Measurements from ENCODE around the gene MMEL1. TPM values are rescaled to one million over a fixed set of nuclear protein-coding genes. Genes with fewer than 3 reads are reported as not detected.

MMEL1 gene
- total RNA-seq, 2 experiments from 2014 or later, result not detected

- no peak for DNase-seq (ENCODE audit: low spot score)
- Histone ChIP-seq H4K20me1 (ENCODE audit: insufficient read depth, low read length) (no peaks in the 10 kb centered on the region), H3K4me1 (ENCODE audit: insufficient read depth, low read length, poor library complexity, severe bottlenecking) (peaks cover 10% of the 10 kb centered on the region), H3K4me2 (ENCODE audit: low read length) (peak overlapping the region; percentile 69), H3K36me3 (ENCODE audit: insufficient read depth, low read length) (no peaks in the 10 kb centered on the region), H3K79me2 (ENCODE audit: insufficient read depth, low read depth, low read length) (no peaks in the 10 kb centered on the region), H2AFZ (ENCODE audit: low read length) (peak overlapping the region; percentile 86; the same call in 1 of the 2 replicates), H3K27ac (ENCODE audit: low read depth, low read length, poor library complexity, severe bottlenecking) (no peak overlapping the region), H3K9me3 (ENCODE audit: low read length) (peaks cover 10% of the 10 kb centered on the region; the same call in 1 of the 2 replicates), H3K4me3 (ENCODE audit: low read depth, low read length, poor library complexity, severe bottlenecking) (peak overlapping the region; percentile 76), H3K9me2 (ENCODE audit: insufficient read depth, low read length) (no peaks in the 10 kb centered on the region)
- CTCF ChIA-PET (ENCODE audit: unreplicated experiment), result no interaction called here
- no TSS peak for BruUV-seq (replicated peaks)
- intact Hi-C loops (cut with micrococcal nuclease; ENCODE audit: unreplicated experiment), result no loop called here
- no peak for TF ChIP-seq EZH2phosphoT487 (IDR thresholded peaks at IDR 0.05; ENCODE audit: borderline replicate concordance, low read depth, low read length)
- TF ChIP-seq, protein P1, sequence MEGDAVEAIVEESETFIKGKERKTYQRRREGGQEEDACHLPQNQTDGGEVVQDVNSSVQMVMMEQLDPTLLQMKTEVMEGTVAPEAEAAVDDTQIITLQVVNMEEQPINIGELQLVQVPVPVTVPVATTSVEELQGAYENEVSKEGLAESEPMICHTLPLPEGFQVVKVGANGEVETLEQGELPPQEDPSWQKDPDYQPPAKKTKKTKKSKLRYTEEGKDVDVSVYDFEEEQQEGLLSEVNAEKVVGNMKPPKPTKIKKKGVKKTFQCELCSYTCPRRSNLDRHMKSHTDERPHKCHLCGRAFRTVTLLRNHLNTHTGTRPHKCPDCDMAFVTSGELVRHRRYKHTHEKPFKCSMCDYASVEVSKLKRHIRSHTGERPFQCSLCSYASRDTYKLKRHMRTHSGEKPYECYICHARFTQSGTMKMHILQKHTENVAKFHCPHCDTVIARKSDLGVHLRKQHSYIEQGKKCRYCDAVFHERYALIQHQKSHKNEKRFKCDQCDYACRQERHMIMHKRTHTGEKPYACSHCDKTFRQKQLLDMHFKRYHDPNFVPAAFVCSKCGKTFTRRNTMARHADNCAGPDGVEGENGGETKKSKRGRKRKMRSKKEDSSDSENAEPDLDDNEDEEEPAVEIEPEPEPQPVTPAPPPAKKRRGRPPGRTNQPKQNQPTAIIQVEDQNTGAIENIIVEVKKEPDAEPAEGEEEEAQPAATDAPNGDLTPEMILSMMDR (conservative IDR thresholded peaks at IDR 0.05; ENCODE audit: low read length), result no peak
- POLR2A ChIA-PET, result no interaction called here
These were observed 10.7 kb upstream of the MMEL1 start for GRCh38 chr1:2643414-2644077.

DNA sequence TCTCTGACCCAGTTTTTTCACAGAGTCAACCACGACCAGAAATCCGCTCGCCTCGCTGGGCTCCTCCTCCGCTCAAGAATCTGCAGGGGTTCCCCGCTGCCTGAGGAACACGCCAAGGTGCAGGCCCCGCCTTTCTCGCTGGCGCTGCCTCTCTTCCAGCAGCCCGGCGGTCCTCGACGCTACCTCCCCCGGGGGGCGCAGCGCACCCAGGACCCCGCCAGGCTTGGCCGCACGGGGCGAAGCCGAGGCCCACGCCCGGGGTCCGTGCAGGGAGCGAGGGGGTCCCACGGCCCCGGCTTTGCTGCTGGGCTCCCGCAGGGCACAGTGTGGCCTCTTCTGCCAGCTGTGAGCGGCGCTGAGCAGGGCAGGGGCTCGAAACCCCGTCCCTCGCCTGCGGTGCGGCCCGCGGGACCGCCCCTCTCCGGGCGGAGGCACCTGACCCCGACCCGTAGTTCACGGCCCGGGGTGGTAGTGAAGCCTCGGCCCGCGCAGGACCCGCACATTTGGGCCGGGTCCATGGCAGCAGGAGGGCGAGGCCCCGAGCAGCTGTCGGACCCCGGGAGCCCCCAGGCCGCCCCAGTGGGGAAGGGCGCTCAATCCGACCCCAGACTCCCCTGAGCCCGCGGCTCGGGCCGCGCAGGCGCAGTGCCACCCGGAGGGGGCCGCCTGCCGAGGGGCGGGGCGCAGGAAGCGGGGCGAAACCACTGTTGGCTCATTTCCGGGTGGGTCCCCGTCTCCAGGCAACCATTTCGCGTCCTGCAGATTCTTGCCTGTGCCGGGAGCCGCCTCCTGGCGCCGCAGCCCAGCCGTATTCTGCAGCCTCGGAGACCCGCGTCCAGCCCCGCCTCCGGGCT, 10.0 kb upstream of the MMEL1 start:
- Histone ChIP-seq H3K4me2 (ENCODE audit: low read length) (peak overlapping the region; percentile 69), H3K4me3 (ENCODE audit: low read depth, low read length, poor library complexity, severe bottlenecking) (peak overlapping the region; percentile 76), H4K20me1 (ENCODE audit: insufficient read depth, low read length) (no peaks in the 10 kb centered on the region), H3K4me1 (ENCODE audit: insufficient read depth, low read length, poor library complexity, severe bottlenecking) (peaks cover 10% of the 10 kb centered on the region), H3K36me3 (ENCODE audit: insufficient read depth, low read length) (no peaks in the 10 kb centered on the region), H3K27ac (ENCODE audit: low read depth, low read length, poor library complexity, severe bottlenecking) (peak overlapping the region; percentile 12), H3K9me2 (ENCODE audit: insufficient read depth, low read length) (no peaks in the 10 kb centered on the region), H3K79me2 (ENCODE audit: insufficient read depth, low read depth, low read length) (no peaks in the 10 kb centered on the region), H2AFZ (ENCODE audit: low read length) (peak overlapping the region; percentile 86), H3K9me3 (ENCODE audit: low read length) (peaks cover 10% of the 10 kb centered on the region; the same call in 1 of the 2 replicates)
- DNase-seq (ENCODE audit: low spot score), result peak; percentile 94
- TF ChIP-seq EZH2phosphoT487 (IDR thresholded peaks at IDR 0.05; ENCODE audit: borderline replicate concordance, low read depth, low read length), result no peak
- TF ChIP-seq, protein P1 (conservative IDR thresholded peaks at IDR 0.05; ENCODE audit: low read length), result 0 out of 2 replicates have a peak, but pooled peaks have one; percentile 14
- CTCF ChIA-PET (ENCODE audit: unreplicated experiment), result no interaction called here
- intact Hi-C loops (cut with micrococcal nuclease; ENCODE audit: unreplicated experiment), result no loop called here
- POLR2A ChIA-PET, result no interaction called here
- no TSS peak for BruUV-seq (replicated peaks)

Data from OCI-LY7 (cell line).